Subcutaneous abdominal adipose tissue (tissue), 5 donors: ENCODE measurements around the gene ATG9B.
"Not testable (repeated sequence)": the region's sequence is repeated elsewhere in the genome, so short reads cannot be mapped to it uniquely, and the experiment has no call there.

Experiments used
- H3K27ac ChIP-seq: one replicate; pipeline ENCODE4 v1.7.0; 2013; ENCODE audit warnings: low read depth, mild to moderate bottlenecking, inconsistent platforms, low read length, moderate library complexity
- H3K27me3 ChIP-seq, 5 donors: one replicate each; pipeline ENCODE4 v1.7.0; 2013; ENCODE audit warnings: low read length in 5 of 5, inconsistent platforms in 1 of 5; ENCODE audit not compliant: control insufficient read depth in 5 of 5, insufficient read depth in 4 of 5
- H3K36me3 ChIP-seq, 5 donors: one replicate each; pipeline ENCODE4 v1.7.0; 2013; ENCODE audit warnings: low read length in 5 of 5; ENCODE audit not compliant: control insufficient read depth in 5 of 5, insufficient read depth in 5 of 5
- H3K4me1 ChIP-seq, 5 donors: one replicate each; pipeline ENCODE4 v1.7.0; 2013; ENCODE audit warnings: low read length in 5 of 5, mild to moderate bottlenecking in 3 of 5, moderate library complexity in 1 of 5; ENCODE audit not compliant: control insufficient read depth in 5 of 5, insufficient read depth in 5 of 5
- H3K4me3 ChIP-seq, 5 donors: one replicate each; pipeline ENCODE4 v1.7.0; 2013; ENCODE audit warnings: low read length in 5 of 5, low read depth in 1 of 5
- H3K9ac ChIP-seq, 5 donors: one replicate each; pipeline ENCODE4 v1.7.0; 2013; ENCODE audit warnings: low read length in 5 of 5, mild to moderate bottlenecking in 4 of 5, moderate library complexity in 3 of 5
- H3K9me3 ChIP-seq, 5 donors: one replicate each; pipeline ENCODE4 v1.7.0; 2013; ENCODE audit warnings: low read length in 5 of 5; ENCODE audit not compliant: control insufficient read depth in 5 of 5
- donor health status: healthy.
- donor health status: healthy.
- donor health status: healthy.
- donor health status: healthy.
- donor health status: healthy.

Gene ATG9B

GRCh38 chr7:151028131-151028947 is 4.0 kb upstream of the ATG9B start, which contains the start of gene ABCB8:
Gene ABCB8, plus strand, starts transcription at chr7:151028450. Its CDS starts 66 bp downstream, at chr7:151028516.
- peak within 1 kb of the TSS; percentile 83 to 93 (median 90) for H3K4me3 ChIP-seq
- peak within 1 kb of the TSS; percentile 72 for H3K27ac ChIP-seq
- H3K9me3 ChIP-seq: no peaks in the 10 kb centered on the region
- peak within 1 kb of the TSS in 4 of 5 donors; percentile 54 to 78 (median 68) for H3K9ac ChIP-seq
- peaks cover 0 to 19% (median 12%) of the 10 kb centered on the region in 5 donors for H3K4me1 ChIP-seq
- peaks cover 0 to 5% (median 0%) of the 10 kb centered on the region in 5 donors for H3K27me3 ChIP-seq
- H3K36me3 ChIP-seq: peaks cover 0 to 21% (median 6%) of the 10 kb centered on the region in 5 donors

DNA sequence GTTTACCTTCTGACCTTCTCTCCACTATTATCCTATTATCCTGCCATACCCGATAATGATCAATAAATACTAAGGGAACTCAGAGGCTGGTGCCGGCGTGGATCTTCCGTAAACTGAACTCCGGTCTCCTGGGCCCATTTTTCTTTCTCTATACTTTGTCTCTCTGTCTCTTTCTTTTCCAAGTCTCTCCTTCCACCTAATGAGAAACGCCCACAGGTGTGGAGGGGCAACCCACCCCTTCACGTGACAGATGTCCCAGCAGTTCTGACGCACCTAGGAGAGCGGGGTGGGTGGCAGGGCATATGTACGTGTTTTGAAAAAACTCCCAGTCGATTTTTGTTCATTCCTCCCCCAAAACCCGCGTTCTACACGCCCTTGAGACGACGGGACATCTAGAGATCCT is 3.4 kb upstream of the ATG9B start:
- H3K27ac ChIP-seq, H3K9me3 ChIP-seq, H3K27me3 ChIP-seq: not testable (repeated sequence)
- peaks cover 0 to 19% (median 12%) of the 10 kb centered on the region in 5 donors for H3K4me1 ChIP-seq
- peak overlapping the region; percentile 67 to 93 (median 90) for H3K4me3 ChIP-seq
- peaks cover 0 to 15% (median under 1%) of the 10 kb centered on the region in 5 donors for H3K36me3 ChIP-seq
- peak overlapping the region in 2 of 5 donors; percentile 33 to 54 for H3K9ac ChIP-seq

DNA sequence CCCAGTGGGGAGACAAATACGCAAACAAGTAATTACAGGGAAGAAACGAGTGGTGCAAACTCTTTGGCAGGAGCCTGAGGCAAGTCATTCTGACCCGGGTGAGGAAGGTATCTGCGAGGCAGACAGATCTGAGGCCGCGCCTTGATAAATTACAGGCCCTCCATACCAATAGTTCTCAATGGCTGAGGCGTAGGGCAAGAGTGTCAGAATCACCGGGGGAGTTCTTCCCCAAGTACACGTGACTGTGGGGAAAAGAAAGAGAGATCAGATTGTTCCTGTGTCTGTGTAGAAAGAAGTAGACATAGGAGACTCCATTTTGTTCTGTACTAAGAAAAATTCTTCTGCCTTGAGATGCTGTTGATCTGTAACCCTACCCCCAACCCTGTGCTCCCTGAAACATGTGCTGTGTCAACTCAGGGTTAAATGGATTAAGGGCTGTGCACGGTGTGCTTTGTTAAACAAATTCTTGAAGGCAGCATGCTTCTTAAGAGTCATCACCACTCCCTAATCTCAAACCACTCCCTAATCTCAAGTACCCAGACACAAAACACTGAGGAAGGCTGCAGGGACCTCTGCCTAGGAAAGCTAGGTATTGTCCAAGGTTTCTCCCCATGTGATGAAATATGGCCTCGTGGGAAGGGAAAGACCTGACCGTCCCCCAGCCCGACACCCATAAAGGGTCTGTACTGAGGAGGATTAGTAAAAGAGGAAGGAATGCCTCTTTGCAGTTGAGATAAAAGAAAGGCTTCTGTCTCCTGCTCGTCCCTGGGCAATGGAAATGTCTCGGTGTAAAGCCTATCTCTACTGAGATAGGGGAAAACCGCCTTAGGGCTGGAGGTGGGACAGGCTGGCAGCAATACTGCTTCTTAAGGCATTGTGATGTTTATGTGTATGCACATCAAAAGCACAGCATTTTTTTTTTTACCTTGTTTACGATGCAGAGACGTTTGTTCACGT is 2.8 kb upstream of the ATG9B start:
- Histone ChIP-seq H3K36me3 (peaks cover 0 to 11% (median 0%) of the 10 kb centered on the region in 5 donors), H3K4me1 (peaks cover 0 to 19% (median 12%) of the 10 kb centered on the region in 5 donors), H3K4me3 (peak overlapping the region in 3 of 5 donors; percentile 84 to 93 (median 90))
- H3K9ac ChIP-seq, H3K9me3 ChIP-seq, H3K27ac ChIP-seq, H3K27me3 ChIP-seq: not testable (repeated sequence)

DNA sequence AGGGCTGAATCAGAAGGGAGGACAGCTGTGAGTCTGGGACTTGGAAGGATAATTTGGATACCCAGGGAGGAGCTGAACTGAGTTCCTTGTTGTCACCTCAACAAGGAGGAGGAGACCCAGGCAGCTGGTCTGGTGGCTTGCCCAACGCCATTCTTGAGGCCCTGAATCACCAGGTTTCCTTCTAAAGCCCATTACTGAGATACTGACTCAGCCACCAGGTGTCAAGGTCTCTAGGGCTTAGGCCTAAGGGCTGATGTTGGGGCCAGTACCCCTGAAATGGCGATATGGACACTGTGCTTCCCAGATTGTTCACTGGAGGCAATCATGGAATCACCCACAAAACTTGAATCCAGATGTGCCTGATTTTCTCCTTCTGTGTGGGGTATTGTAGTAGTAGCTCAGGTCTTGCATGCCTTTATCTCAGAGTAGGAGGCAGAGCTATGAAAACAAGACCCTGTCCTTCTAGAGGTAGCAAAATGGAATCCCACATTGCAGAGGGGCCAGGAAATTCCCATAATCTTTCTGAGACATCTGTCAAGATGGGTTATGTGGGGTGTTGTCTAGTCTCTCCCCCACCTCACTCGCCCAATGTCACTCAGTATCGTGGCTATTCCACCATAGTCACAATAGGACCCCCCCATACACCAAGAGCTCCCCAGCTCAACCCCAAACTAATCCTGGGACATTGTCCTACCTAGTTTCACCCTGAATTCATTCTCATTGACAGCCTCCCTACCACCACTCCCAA is 1.8 kb upstream of the ATG9B start:
- Histone ChIP-seq H3K36me3 (peaks cover 0 to 3% (median 0%) of the 10 kb centered on the region in 5 donors), H3K27ac (no peak overlapping the region), H3K4me1 (peaks cover 0 to 19% (median 12%) of the 10 kb centered on the region in 5 donors), H3K9me3 (no peaks in the 10 kb centered on the region), H3K9ac (no peak overlapping the region), H3K27me3 (peaks cover 0 to 8% (median 2%) of the 10 kb centered on the region in 5 donors), H3K4me3 (no peak overlapping the region)

- Histone ChIP-seq H3K4me1 (peaks cover 0 to 17% (median 15%) of the 10 kb centered on the region in 5 donors), H3K36me3 (no peaks in the 10 kb centered on the region), H3K27ac (no peak overlapping the region), H3K9ac (no peak overlapping the region), H3K4me3 (no peak overlapping the region), H3K9me3 (no peaks in the 10 kb centered on the region), H3K27me3 (peaks cover 20 to 34% (median 26%) of the 10 kb centered on the region in 5 donors)
Measured at GRCh38 chr7:151023232-151023631, 1.1 kb downstream of the ATG9B start.

- no peak overlapping the region for H3K4me3 ChIP-seq
- no peak overlapping the region for H3K27ac ChIP-seq
- H3K36me3 ChIP-seq: no peaks in the 10 kb centered on the region
- H3K9ac ChIP-seq: no peak overlapping the region
- peaks cover 35 to 45% (median 42%) of the 10 kb centered on the region in 5 donors for H3K27me3 ChIP-seq
- H3K4me1 ChIP-seq: peaks cover 0 to 21% (median 17%) of the 10 kb centered on the region in 5 donors
- no peaks in the 10 kb centered on the region for H3K9me3 ChIP-seq
Measured at GRCh38 chr7:151020231-151020630, 4.1 kb downstream of the ATG9B start.

DNA sequence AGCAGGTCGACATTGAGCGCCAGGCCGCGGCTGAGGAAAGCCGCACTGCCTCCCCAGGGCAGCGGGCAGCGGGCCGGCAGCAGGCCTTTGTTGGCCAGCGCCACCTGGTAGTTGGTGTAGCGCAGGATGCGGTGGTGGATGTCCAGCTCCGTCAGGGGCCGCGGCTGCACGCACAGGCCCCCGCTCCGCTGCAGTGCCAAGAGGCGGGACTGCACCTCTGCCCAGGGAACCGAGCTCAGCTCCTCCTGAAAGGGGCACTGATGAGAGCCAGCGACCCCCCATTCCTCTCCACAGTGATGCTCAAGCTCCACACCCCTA is 5.2 kb downstream of the ATG9B start:
- Histone ChIP-seq H3K4me1 (peaks cover 0 to 26% (median 18%) of the 10 kb centered on the region in 5 donors), H3K27ac (no peak overlapping the region), H3K36me3 (peaks cover 0 to 2% (median 0%) of the 10 kb centered on the region in 5 donors), H3K27me3 (peaks cover 38 to 47% (median 42%) of the 10 kb centered on the region in 5 donors), H3K9ac (no peak overlapping the region), H3K9me3 (no peaks in the 10 kb centered on the region), H3K4me3 (peak overlapping the region in 3 of 5 donors; percentile 38 to 57 (median 53))

DNA sequence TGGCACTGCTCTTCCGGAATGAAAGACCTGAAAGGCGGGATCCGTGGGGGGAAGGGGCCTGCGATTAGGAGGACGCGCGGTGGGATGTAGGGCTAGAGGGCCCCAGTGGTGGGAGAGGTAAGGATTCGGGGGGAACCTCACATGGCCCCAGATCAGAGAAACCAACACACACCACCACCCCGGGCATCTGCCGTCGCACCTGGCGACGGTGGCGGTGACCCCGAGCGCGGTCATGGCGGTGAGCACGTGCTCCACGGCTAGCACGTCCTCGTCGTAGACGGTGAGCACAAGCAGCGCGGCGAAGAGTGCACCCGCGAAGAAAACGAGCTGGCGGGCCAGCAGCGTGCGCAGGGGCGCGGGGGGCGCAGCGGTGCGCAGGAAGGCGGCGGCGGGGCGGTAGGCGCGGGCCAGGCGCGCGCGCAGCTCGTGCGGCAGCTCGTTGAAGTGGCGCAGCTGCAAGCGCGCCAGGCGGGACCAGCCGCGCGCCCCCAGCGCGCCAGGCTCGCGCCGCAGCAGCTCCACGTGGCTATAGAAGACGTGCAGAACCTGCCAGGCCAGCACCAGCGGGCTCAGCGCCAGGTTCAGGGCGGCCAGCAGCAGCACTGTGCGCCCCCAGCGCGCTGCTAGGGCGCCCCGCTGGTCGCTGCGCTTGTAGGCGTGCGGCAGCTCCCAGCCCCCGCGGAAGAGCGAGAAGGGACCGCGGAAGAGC is 5.7 kb downstream of the ATG9B start:
- no peak overlapping the region for H3K9ac ChIP-seq
- peaks cover 0 to 29% (median 23%) of the 10 kb centered on the region in 5 donors for H3K4me1 ChIP-seq
- peaks cover 0 to 6% (median 0%) of the 10 kb centered on the region in 5 donors for H3K36me3 ChIP-seq
- no peaks in the 10 kb centered on the region for H3K9me3 ChIP-seq
- peak overlapping the region in 4 of 5 donors; percentile 27 to 57 (median 46) for H3K4me3 ChIP-seq
- peaks cover 38 to 51% (median 43%) of the 10 kb centered on the region in 5 donors for H3K27me3 ChIP-seq
- no peak overlapping the region for H3K27ac ChIP-seq

- Histone ChIP-seq H3K27me3 (peaks cover 37 to 50% (median 40%) of the 10 kb centered on the region in 5 donors), H3K4me3 (peak overlapping the region in 4 of 5 donors; percentile 27 to 57 (median 46)), H3K4me1 (peaks cover 0 to 33% (median 28%) of the 10 kb centered on the region in 5 donors), H3K9ac (no peak overlapping the region), H3K9me3 (no peaks in the 10 kb centered on the region), H3K27ac (no peak overlapping the region), H3K36me3 (peaks cover 0 to 10% (median 0%) of the 10 kb centered on the region in 5 donors)
Measured at GRCh38 chr7:151017953-151018420, 6.3 kb downstream of the ATG9B start.
